ENCODE measurements around the gene ARHGDIB. TPM values are rescaled to one million over a fixed set of nuclear protein-coding genes. Genes with fewer than 3 reads are reported as not detected.

ARHGDIB gene
- total RNA-seq, 3 donors from 2014 or later, result 241 to 278 (median 247) TPM

GRCh38 chr12:14915736-14916135 is 45.7 kb downstream of the ARHGDIB start:
- Mint-ChIP-seq H3K4me3 (no peak overlapping the region), H3K9me3 (no peaks in the 10 kb centered on the region), H3K36me3 (ENCODE audit: insufficient read depth) (peaks cover 64% of the 10 kb centered on the region), H3K4me1 (ENCODE audit: low read depth) (peaks cover 20% of the 10 kb centered on the region), H3K27me3 (ENCODE audit: low read depth) (no peaks in the 10 kb centered on the region)
- ATAC-seq, result no peak
- no peak for DNase-seq

DNA sequence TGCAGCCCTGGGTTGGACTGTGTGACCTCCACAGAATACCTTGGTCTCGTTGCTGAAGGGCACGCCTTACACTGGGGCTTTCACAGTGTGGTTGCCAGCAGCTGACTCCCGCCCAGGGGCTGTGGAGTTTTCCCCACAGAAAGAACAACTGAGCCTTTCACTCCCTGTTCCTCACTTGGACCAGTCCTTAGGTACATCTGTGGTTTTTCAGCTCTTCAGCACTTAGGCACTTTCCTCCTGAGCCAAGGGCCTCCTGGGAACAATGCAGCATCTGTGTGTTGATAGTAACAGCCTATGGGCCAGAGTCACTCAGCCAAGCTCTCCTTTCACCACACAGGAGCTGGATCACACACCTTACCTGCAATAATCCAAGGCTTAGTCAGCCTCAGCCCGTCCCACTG is 48.0 kb downstream of the ARHGDIB start:
- no peak for ATAC-seq
- peaks cover 57% of the 10 kb centered on the region for H3K36me3 Mint-ChIP-seq (ENCODE audit: insufficient read depth)

DNA sequence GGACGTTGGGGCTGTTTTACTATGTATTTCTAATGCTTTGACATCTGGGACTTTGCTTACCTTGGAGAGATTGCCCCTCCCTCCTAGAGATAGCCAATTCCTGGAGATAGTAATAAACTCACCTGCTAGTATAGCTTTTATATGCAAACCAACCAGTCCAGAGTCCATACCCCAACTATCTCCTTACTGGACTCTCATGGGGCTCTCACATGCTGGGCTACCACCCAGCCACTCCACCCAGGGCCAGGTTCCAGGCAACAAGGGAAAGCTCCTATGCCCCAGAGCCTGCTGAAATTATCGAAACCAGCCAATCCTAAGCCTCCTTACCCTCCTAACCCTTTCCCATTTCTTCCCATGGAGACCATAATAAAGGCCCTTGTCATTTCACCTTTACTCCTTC is 50.3 kb downstream of the ARHGDIB start:
- DNase-seq (no peak), ATAC-seq (no peak)
- Mint-ChIP-seq H3K36me3 (ENCODE audit: insufficient read depth) (peaks cover 46% of the 10 kb centered on the region), H3K4me1 (ENCODE audit: low read depth) (peaks cover 30% of the 10 kb centered on the region), H3K9me3 (no peaks in the 10 kb centered on the region), H3K27me3 (ENCODE audit: low read depth) (no peaks in the 10 kb centered on the region), H3K4me3 (no peak overlapping the region)

More for the DNA sequence above, 48.0 kb downstream of the ARHGDIB start:
- H3K27me3 Mint-ChIP-seq (ENCODE audit: low read depth), result no peaks in the 10 kb centered on the region
- no peaks in the 10 kb centered on the region for H3K9me3 Mint-ChIP-seq
- no peak overlapping the region for H3K4me3 Mint-ChIP-seq
- no peak for DNase-seq
- peaks cover 26% of the 10 kb centered on the region for H3K4me1 Mint-ChIP-seq (ENCODE audit: low read depth)

GRCh38 chr12:14910090-14910915 is 51.1 kb downstream of the ARHGDIB start:
- Mint-ChIP-seq H3K9me3 (no peaks in the 10 kb centered on the region), H3K36me3 (ENCODE audit: insufficient read depth) (peaks cover 41% of the 10 kb centered on the region), H3K27me3 (ENCODE audit: low read depth) (no peaks in the 10 kb centered on the region), H3K4me3 (peak overlapping the region; percentile 51), H3K4me1 (ENCODE audit: low read depth) (peaks cover 30% of the 10 kb centered on the region)
- ATAC-seq (peak; percentile 86 to 87), DNase-seq (no peak)

DNA sequence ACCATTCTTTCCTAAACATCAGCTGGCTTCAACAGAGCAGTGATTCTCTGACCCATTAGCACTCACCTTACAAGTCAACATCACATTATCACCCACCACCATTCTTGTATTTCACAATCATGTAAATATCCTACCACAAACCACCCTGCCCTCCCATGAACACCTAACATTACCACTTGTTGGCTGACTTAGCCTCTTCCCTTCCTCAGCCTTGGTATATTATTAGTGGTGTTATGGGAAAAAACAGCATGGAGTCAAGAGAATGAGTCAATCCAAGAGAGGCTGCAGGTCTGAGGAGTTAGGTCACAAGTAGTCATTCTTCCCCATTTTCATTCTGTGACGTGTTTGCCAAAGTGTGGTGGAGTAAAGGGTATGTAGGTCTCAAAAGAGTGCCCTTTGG is 53.4 kb downstream of the ARHGDIB start:
- DNase-seq (no peak), ATAC-seq (no peak)
- Mint-ChIP-seq H3K9me3 (no peaks in the 10 kb centered on the region), H3K4me1 (ENCODE audit: low read depth) (peaks cover 32% of the 10 kb centered on the region), H3K4me3 (no peak overlapping the region), H3K36me3 (ENCODE audit: insufficient read depth) (peaks cover 21% of the 10 kb centered on the region), H3K27me3 (ENCODE audit: low read depth) (no peaks in the 10 kb centered on the region)

DNA sequence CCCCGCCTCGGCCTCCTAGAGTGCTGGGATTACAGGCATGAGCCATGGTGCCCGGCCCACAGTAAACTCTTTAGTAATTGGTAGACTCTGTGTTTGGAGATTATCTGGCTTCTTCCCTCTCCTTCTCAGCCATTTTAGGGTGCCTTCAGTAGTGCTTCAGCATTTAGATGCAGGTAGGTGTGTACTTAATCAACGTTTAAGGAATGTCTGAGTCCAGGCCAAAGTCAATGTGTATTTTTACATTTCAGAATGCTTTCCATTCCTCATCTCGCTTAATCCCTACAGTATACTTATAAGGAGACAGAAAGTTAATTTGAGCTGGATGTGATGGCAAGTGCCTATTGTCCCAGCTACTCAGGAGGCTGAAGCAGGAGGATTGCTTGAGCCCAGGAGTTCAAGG is 55.3 kb downstream of the ARHGDIB start:
- Mint-ChIP-seq H3K9me3 (no peaks in the 10 kb centered on the region), H3K27me3 (ENCODE audit: low read depth) (no peaks in the 10 kb centered on the region), H3K36me3 (ENCODE audit: insufficient read depth) (peaks cover 14% of the 10 kb centered on the region), H3K4me3 (no peak overlapping the region), H3K4me1 (ENCODE audit: low read depth) (peaks cover 31% of the 10 kb centered on the region)
- DNase-seq (no peak), ATAC-seq (no peak)

DNA sequence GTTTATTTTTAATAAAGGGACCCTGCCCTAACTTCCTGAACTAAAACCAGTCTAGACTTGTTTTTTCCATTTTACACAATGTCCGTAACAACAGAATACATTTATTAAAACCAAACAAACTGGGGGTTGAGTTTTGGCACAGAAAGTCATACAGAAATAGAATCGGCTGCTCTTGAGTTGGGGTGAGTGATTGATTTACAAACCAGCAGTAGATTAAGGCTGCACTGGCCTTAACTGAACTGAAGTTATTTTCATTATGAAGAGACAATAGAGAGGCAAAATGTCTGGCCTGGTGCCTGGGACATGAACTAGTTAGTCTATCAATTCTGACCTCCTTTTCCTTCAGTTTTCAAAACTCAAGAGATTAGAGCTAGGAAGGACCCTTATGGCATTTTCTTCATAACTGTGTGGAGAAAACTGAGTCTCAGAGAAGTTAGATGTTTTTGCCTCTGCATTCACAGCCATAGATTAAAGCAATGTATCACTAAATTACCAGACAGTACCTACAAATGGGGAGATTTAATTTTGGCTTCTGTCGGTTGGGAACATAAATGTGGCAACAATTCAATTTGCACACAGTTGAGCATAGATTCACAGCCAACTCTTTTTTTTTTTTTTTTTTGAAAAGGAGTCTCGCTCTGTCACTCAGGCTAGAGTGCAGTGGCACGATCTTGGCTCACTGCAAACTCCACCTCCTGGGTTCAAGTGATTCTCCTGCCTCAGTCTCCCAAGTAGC is 56.0 kb downstream of the ARHGDIB start:
- H3K36me3 Mint-ChIP-seq (ENCODE audit: insufficient read depth), result peaks cover 14% of the 10 kb centered on the region
- DNase-seq, result no peak
- no peaks in the 10 kb centered on the region for H3K27me3 Mint-ChIP-seq (ENCODE audit: low read depth)
- peaks cover 25% of the 10 kb centered on the region for H3K4me1 Mint-ChIP-seq (ENCODE audit: low read depth)
- H3K4me3 Mint-ChIP-seq, result no peak overlapping the region
- H3K9me3 Mint-ChIP-seq, result no peaks in the 10 kb centered on the region
- ATAC-seq, result no peak

DNA sequence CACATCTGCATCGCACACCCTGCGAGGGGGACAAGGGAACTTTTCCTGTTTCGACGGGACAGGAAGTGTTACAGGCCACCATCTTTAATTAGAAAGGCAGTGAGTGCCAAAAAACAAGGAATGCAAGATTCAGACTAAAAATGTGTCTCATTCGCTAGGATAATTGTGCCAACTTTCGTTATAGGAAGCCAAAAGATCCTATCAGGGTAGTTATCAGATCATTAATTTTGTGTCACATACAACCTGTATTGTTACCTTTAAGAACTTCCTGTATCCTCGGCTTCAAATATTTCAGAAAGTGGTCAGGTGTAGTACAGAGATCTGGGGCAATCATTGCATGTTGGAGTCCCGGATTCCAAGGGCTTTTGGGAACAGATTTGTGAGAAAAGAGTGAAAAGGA is 56.5 kb downstream of the ARHGDIB start:
- Mint-ChIP-seq H3K4me3 (no peak overlapping the region), H3K27me3 (ENCODE audit: low read depth) (no peaks in the 10 kb centered on the region), H3K9me3 (no peaks in the 10 kb centered on the region), H3K36me3 (ENCODE audit: insufficient read depth) (peaks cover 11% of the 10 kb centered on the region), H3K4me1 (ENCODE audit: low read depth) (peaks cover 19% of the 10 kb centered on the region)
- ATAC-seq (no peak), DNase-seq (no peak)

GRCh38 chr12:14903386-14904098 is 57.9 kb downstream of the ARHGDIB start:
- Mint-ChIP-seq H3K36me3 (ENCODE audit: insufficient read depth) (peaks cover 6% of the 10 kb centered on the region), H3K4me1 (ENCODE audit: low read depth) (peaks cover 14% of the 10 kb centered on the region)

DNA sequence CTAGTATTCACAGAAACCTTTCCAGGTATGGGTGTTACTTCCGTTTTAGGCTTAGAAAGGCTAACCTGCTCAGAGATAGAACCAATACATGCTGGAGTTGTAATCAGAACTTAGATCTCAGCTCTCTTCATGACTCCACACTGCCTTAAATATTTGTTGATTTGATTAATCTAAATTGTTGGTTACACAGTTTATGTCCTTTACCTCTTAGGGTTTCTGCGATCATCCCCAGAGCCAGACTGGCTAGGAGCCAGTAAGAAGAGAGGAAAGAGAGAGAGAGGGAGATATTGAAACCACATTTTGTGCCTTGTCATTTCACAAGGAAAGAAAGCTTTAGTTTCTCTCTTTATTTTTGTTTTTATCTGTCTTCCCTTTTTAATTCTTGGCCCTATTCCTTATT is 58.9 kb downstream of the ARHGDIB start:
- Mint-ChIP-seq H3K27me3 (ENCODE audit: low read depth) (no peaks in the 10 kb centered on the region), H3K36me3 (ENCODE audit: insufficient read depth) (no peaks in the 10 kb centered on the region), H3K4me1 (ENCODE audit: low read depth) (peaks cover 9% of the 10 kb centered on the region), H3K9me3 (no peaks in the 10 kb centered on the region), H3K4me3 (no peak overlapping the region)
- no peak for ATAC-seq
- DNase-seq, result no peak

More at GRCh38 chr12:14903386-14904098, 57.9 kb downstream of the ARHGDIB start:
- ATAC-seq (no peak), DNase-seq (no peak)
- Mint-ChIP-seq H3K4me3 (no peak overlapping the region), H3K27me3 (ENCODE audit: low read depth) (no peaks in the 10 kb centered on the region), H3K9me3 (no peaks in the 10 kb centered on the region)

GRCh38 chr12:14901228-14901562 is 60.2 kb downstream of the ARHGDIB start:
- H3K4me1 Mint-ChIP-seq (ENCODE audit: low read depth), result peaks cover 9% of the 10 kb centered on the region
- no peaks in the 10 kb centered on the region for H3K27me3 Mint-ChIP-seq (ENCODE audit: low read depth)
- DNase-seq, result no peak
- ATAC-seq, result no peak
- H3K4me3 Mint-ChIP-seq, result no peak overlapping the region
- H3K36me3 Mint-ChIP-seq (ENCODE audit: insufficient read depth), result no peaks in the 10 kb centered on the region
- no peaks in the 10 kb centered on the region for H3K9me3 Mint-ChIP-seq

- ATAC-seq, result no peak
- Mint-ChIP-seq H3K27me3 (ENCODE audit: low read depth) (no peaks in the 10 kb centered on the region), H3K4me3 (no peak overlapping the region), H3K36me3 (ENCODE audit: insufficient read depth) (no peaks in the 10 kb centered on the region), H3K4me1 (ENCODE audit: low read depth) (peaks cover 9% of the 10 kb centered on the region), H3K9me3 (no peaks in the 10 kb centered on the region)
- DNase-seq, result no peak
Measured at GRCh38 chr12:14900521-14901227, 60.7 kb downstream of the ARHGDIB start.

DNA sequence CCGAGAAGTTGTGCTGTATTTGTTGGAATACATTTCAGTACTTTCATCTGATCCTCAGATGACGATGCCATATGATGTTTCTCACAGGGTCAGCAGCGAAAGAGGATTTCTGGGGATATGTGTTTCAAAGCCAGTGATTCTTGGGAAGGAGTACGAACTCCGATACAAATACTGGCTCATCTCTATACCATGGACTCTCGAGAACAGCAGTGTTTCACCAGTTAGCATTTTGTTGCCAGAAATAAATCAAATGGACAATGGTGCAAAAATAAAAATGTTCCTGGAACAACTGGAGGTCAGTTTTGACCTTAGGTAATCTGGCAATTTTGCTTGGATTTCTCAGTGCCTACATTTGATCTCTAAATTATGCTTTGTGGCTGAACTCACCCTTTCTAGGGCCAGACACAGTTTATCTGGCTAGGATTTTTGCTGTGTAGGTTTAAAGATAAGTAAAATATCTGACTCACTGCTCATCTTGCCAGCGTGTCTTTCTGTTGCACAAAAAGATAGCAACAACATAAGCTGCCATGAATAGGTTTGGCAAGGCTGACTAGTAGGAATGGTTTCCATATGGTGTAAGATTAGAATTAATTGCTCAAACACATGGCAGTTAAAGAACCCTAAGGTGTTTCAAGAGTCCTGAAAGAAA is 64.8 kb downstream of the ARHGDIB start:
- Mint-ChIP-seq H3K9me3 (no peaks in the 10 kb centered on the region), H3K27me3 (ENCODE audit: low read depth) (no peaks in the 10 kb centered on the region), H3K36me3 (ENCODE audit: insufficient read depth) (no peaks in the 10 kb centered on the region), H3K4me1 (ENCODE audit: low read depth) (no peaks in the 10 kb centered on the region), H3K4me3 (no peak overlapping the region)
- no peak for DNase-seq
- no peak for ATAC-seq

Measured in activated T-cell treated with anti-CD3 and anti-CD28 coated beads, Interleukin-2, amount 50 U/mL, for 4 hours (primary cell).